Stimulated activated CD4-positive, alpha-beta T cell treated with anti-CD3 and anti-CD28 coated beads, Interleukin-1b, Interleukin-23, amount 100 ng/mL, for 4 hours (primary cell): ENCODE results near the gene RYR2.
"Not testable (repeated sequence)": the region's sequence is repeated elsewhere in the genome, so short reads cannot be mapped to it uniquely, and the experiment has no call there.

Experiments
- DNase-seq, 2 donors: peaks; one replicate each; pipeline ENCODE4 v3.0.0-alpha.2; 2020; ENCODE audit warnings: low read depth in 2 of 2

The RYR2 gene

GRCh38 chr1:237145379-237146135, 103.6 kb downstream of the RYR2 start:
- no peak for DNase-seq

- DNase-seq = no peak
Observed at GRCh38 chr1:237146241-237146640, 104.3 kb downstream of the RYR2 start.

- DNase-seq = no peak
Observed at GRCh38 chr1:237149857-237150256, 107.9 kb downstream of the RYR2 start.

- DNase-seq = not testable (repeated sequence)
Observed at GRCh38 chr1:237151979-237152378, 110.0 kb downstream of the RYR2 start.

- DNase-seq = no peak
Observed at GRCh38 chr1:237152506-237153335, 110.7 kb downstream of the RYR2 start.

- DNase-seq = no peak
Observed at GRCh38 chr1:237154157-237154556, 112.2 kb downstream of the RYR2 start.

GRCh38 chr1:237164406-237165352, 122.7 kb downstream of the RYR2 start:
- DNase-seq = no peak

- no peak for DNase-seq
Observed at GRCh38 chr1:237166086-237166485, 124.1 kb downstream of the RYR2 start.

- DNase-seq = no peak
Observed at GRCh38 chr1:237166593-237167101, 124.7 kb downstream of the RYR2 start.

- no peak for DNase-seq
Observed at GRCh38 chr1:237170149-237170548, 128.2 kb downstream of the RYR2 start.

GRCh38 chr1:237171454-237172117, 129.6 kb downstream of the RYR2 start:
- no peak for DNase-seq

- DNase-seq = no peak
Observed at GRCh38 chr1:237172118-237172485, 130.1 kb downstream of the RYR2 start.

GRCh38 chr1:237179503-237179902, 137.5 kb downstream of the RYR2 start:
- no peak for DNase-seq

- DNase-seq = no peak
Observed at GRCh38 chr1:237180256-237180655, 138.3 kb downstream of the RYR2 start.

GRCh38 chr1:237181743-237182317, 139.8 kb downstream of the RYR2 start:
- no peak for DNase-seq

- DNase-seq = no peak
Observed at GRCh38 chr1:237183963-237184540, 142.1 kb downstream of the RYR2 start.

- DNase-seq = no peak
Observed at GRCh38 chr1:237186675-237187074, 144.7 kb downstream of the RYR2 start.

- DNase-seq = no peak
Observed at GRCh38 chr1:237187842-237188241, 145.9 kb downstream of the RYR2 start.

- DNase-seq = no peak
Observed at GRCh38 chr1:237191403-237191802, 149.4 kb downstream of the RYR2 start.
